Mesendoderm (in vitro differentiated cells): Measurements from ENCODE around the gene TNKS1BP1.

ENCODE experiments used
- DNase-seq: peaks from one replicate; pipeline ENCODE4 v3.0.0; 2013
- H2AK5ac ChIP-seq: 2 replicates; pipeline ENCODE4 v1.6.1; 2013; ENCODE audit warnings: low read length, inconsistent platforms
- H2BK120ac ChIP-seq: 2 replicates; pipeline ENCODE4 v1.6.1; 2013; ENCODE audit warnings: low read depth, mild to moderate bottlenecking, low read length, moderate library complexity, mixed read lengths
- H2BK15ac ChIP-seq: replicated peaks from 2 replicates; pipeline ENCODE4 v1.6.1; 2013; ENCODE audit warnings: low read depth, mild to moderate bottlenecking, moderate library complexity
- H2BK5ac ChIP-seq: 2 replicates; pipeline ENCODE4 v1.6.1; 2013; ENCODE audit warnings: low read length, inconsistent platforms
- H3K18ac ChIP-seq: 2 replicates; pipeline ENCODE4 v1.6.1; 2013; ENCODE audit warnings: mild to moderate bottlenecking, low read length, mixed read lengths
- H3K23ac ChIP-seq: one replicate; pipeline ENCODE4 v1.6.1; 2013; ENCODE audit warnings: low read length
- H3K27ac ChIP-seq: 2 replicates; pipeline ENCODE4 v1.5.1; 2013; ENCODE audit warnings: low read depth, mild to moderate bottlenecking, inconsistent platforms, low read length, moderate library complexity
- H3K27me3 ChIP-seq: 2 replicates; pipeline ENCODE4 v1.6.1; 2013; ENCODE audit warnings: low read length, control low read depth, mild to moderate bottlenecking, inconsistent platforms; ENCODE audit not compliant: insufficient read depth, poor library complexity
- H3K36me3 ChIP-seq: 2 replicates; pipeline ENCODE4 v1.6.1; 2013; ENCODE audit warnings: low read length, inconsistent platforms; ENCODE audit not compliant: control insufficient read depth, insufficient read depth
- H3K4ac ChIP-seq: one replicate; pipeline ENCODE4 v1.6.1; 2013; ENCODE audit warnings: low read depth, mild to moderate bottlenecking, low read length, moderate library complexity
- H3K4me1 ChIP-seq: 2 replicates; pipeline ENCODE4 v1.6.1; 2013; ENCODE audit warnings: low read depth, low read length, inconsistent platforms; ENCODE audit not compliant: control insufficient read depth
- H3K4me2 ChIP-seq: 2 replicates; pipeline ENCODE4 v1.6.1; 2013; ENCODE audit warnings: low read length
- H3K4me3 ChIP-seq: 2 replicates; pipeline ENCODE4 v1.5.1; 2013; ENCODE audit warnings: mild to moderate bottlenecking, low read length
- H3K56ac ChIP-seq: one replicate; pipeline ENCODE4 v1.6.1; 2013; ENCODE audit warnings: low read length
- H3K79me1 ChIP-seq: 2 replicates; pipeline ENCODE4 v1.6.1; 2013; ENCODE audit warnings: low read length, inconsistent platforms
- H3K79me2 ChIP-seq: 2 replicates; pipeline ENCODE4 v1.6.1; 2013; ENCODE audit warnings: mild to moderate bottlenecking, low read length; ENCODE audit not compliant: control insufficient read depth, insufficient read depth
- H3K9ac ChIP-seq: 2 replicates; pipeline ENCODE4 v1.6.1; 2013; ENCODE audit warnings: low read length, inconsistent platforms
- H4K5ac ChIP-seq: one replicate; pipeline ENCODE4 v1.6.1; 2013; ENCODE audit warnings: low read length
- H4K8ac ChIP-seq: one replicate; pipeline ENCODE4 v1.6.1; 2013; ENCODE audit warnings: low read depth, mild to moderate bottlenecking, control low read depth, low read length, moderate library complexity
- WGBS: extraction: QIAGEN DNeasy Blood & Tissue Kit; methylation state at CpG from one replicate; pipeline ENCODE4 v1.1.7; 2013; ENCODE audit warnings: low lambda C conversion rate, missing lambda C conversion rate; ENCODE audit not compliant: insufficient coverage; ENCODE audit errors: extremely low coverage; 5-methylcytosine and 5-hydroxymethylcytosine counted together

Gene TNKS1BP1

DNA sequence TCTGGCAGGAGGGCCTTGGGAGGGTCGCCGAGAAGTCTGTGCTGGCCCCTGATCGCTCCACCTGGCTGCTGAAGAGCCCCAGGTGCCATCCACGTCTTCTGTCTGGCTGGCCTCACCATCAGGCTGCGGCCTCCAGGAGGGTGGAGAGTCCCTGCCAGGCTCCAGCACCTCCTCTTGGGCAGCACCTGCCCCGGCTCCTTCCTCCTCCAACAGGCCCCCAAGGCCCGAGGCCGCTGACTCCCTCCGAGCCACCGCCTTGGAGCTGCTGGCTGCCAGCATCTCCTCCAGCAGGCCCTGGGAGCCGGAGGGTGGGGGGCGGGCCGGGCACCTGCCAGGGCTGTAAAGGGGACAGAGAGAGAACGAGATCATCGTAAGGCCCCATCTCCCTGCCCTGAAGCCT, 22.3 kb downstream of the TNKS1BP1 start:
- Histone ChIP-seq H2BK15ac (no peak overlapping the region), H2BK120ac (no peak overlapping the region), H3K18ac (no peak overlapping the region), H3K27ac (no peak overlapping the region), H3K79me2 (peaks cover 12% of the 10 kb centered on the region), H3K9ac (no peak overlapping the region), H3K36me3 (peaks cover 22% of the 10 kb centered on the region), H3K4me2 (no peak overlapping the region), H3K27me3 (no peaks in the 10 kb centered on the region), H3K23ac (no peak overlapping the region), H4K8ac (no peak overlapping the region), H3K4ac (no peak overlapping the region), H3K4me1 (no peaks in the 10 kb centered on the region), H3K79me1 (peaks cover 19% of the 10 kb centered on the region), H3K56ac (no peak overlapping the region), H2BK5ac (no peak overlapping the region), H4K5ac (no peak overlapping the region), H3K4me3 (no peak overlapping the region), H2AK5ac (no peak overlapping the region)
- no peak for DNase-seq
- no CpG with 5 or more reads among the region's 15 CpGs for WGBS

DNA sequence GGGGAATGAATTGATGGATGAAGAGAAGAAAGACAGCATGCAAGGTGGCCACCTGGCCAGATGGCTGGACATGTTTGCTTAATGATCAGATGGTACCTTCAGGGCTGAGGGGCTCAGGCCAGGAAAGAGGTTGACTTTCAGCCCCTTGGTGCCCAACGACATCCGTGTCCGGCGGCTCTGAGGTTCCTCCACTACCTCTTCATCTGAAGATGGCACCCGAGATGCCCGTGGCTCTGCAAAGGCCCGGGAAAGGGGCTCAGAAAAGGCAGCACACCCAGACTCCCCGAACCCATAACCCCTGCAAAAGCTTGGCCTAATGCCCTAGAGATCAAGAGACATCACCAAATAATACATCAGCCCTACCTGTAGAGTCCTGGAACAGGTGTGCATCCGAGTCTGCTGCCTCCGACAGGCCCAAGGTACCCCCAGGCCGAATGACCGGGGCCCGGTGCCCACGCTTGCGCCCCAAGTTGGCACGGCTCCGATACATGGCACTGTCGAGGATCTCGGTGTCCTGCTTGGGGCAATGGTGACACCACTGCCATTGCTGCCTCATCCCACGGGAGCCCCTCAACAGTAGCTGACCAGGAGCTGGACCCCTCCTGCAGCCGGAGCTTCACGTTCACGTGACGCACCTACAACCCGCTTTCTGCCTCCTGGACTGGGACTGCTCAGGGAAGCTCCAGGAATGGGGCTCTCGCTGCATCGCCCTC, 22.9 kb downstream of the TNKS1BP1 start:
- no peak overlapping the region for H4K8ac ChIP-seq

DNA sequence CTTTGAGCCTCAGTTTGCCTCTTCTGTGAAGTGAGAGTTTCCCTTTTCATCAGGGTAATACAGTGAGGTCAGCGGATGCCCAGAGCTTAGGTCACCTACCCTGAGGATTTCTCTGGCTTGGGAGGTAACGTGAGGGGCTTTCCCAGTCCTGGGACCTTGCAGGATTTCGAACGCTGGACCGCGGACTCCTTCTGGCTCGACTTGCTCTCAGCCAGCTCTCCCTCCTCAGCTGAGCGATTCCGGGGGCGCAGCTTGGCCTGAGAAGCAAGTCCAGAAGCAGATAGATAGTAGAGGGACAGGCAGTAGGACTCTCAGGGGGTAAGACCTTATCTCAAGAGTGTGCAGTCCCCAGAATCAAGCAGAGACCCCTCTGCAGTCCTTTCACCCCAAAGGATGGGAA, 24.0 kb downstream of the TNKS1BP1 start:
- no CpG with 5 or more reads among the region's 10 CpGs for WGBS

More for the DNA sequence above, 22.9 kb downstream of the TNKS1BP1 start:
- no peak overlapping the region for H3K56ac ChIP-seq
- H3K4me1 ChIP-seq, result no peaks in the 10 kb centered on the region
- H3K36me3 ChIP-seq, result peaks cover 22% of the 10 kb centered on the region
- H3K18ac ChIP-seq, result no peak overlapping the region
- no peak for DNase-seq
- peaks cover 7% of the 10 kb centered on the region for H3K79me2 ChIP-seq
- H2AK5ac ChIP-seq, result no peak overlapping the region
- H3K79me1 ChIP-seq, result peaks cover 14% of the 10 kb centered on the region
- no peak overlapping the region for H3K4me3 ChIP-seq
- WGBS, result no CpG with 5 or more reads among the region's 27 CpGs
- H3K27ac ChIP-seq, result no peak overlapping the region
- no peak overlapping the region for H2BK15ac ChIP-seq
- no peak overlapping the region for H3K9ac ChIP-seq
- no peak overlapping the region for H3K4ac ChIP-seq
- H4K5ac ChIP-seq, result no peak overlapping the region
- no peak overlapping the region for H2BK5ac ChIP-seq
- no peak overlapping the region for H2BK120ac ChIP-seq
- H3K27me3 ChIP-seq, result no peaks in the 10 kb centered on the region
- H3K23ac ChIP-seq, result no peak overlapping the region
- H3K4me2 ChIP-seq, result no peak overlapping the region

DNA sequence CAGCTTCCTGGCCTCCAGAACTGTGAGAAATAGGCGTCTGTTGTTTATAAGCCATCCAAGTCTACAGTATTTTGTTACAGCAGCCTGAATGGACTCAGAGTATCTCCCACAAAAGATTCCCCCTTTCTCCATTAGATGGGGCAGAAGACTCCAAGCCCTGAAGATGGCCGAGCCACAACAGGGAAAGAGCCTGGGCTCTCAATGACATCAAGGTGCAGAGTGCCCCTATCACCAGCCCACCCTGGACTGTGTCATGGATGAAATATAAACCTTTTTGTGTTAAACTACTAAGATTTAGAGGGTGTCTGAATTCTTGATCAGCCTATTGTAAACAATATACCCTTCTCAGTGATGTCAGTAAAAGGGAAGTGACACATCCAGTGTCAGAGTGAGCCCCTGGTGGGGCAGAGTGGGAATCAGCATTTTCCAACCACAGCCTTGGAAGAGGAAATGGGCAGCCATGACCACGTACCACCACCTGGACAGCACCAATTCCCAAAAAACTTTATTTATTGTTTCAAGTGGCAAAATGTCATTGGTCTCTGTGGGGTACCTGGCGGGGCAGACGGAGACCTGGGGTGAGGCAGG, 25.5 kb downstream of the TNKS1BP1 start:
- no CpG with 5 or more reads among the region's 5 CpGs for WGBS
- H3K36me3 ChIP-seq, result peaks cover 20% of the 10 kb centered on the region
- no peak overlapping the region for H2BK120ac ChIP-seq
- H3K56ac ChIP-seq, result no peak overlapping the region
- H2BK5ac ChIP-seq, result no peak overlapping the region
- H2AK5ac ChIP-seq, result no peak overlapping the region
- H4K8ac ChIP-seq, result no peak overlapping the region
- no peak overlapping the region for H4K5ac ChIP-seq
- no peak overlapping the region for H2BK15ac ChIP-seq
- H3K4me2 ChIP-seq, result no peak overlapping the region
- no peak for DNase-seq
- H3K4ac ChIP-seq, result no peak overlapping the region
- H3K79me2 ChIP-seq, result no peaks in the 10 kb centered on the region
- H3K18ac ChIP-seq, result no peak overlapping the region
- H3K27ac ChIP-seq, result no peak overlapping the region
- peaks cover 7% of the 10 kb centered on the region for H3K79me1 ChIP-seq
- H3K4me3 ChIP-seq, result no peak overlapping the region
- no peaks in the 10 kb centered on the region for H3K27me3 ChIP-seq
- H3K9ac ChIP-seq, result no peak overlapping the region
- no peak overlapping the region for H3K23ac ChIP-seq
- no peaks in the 10 kb centered on the region for H3K4me1 ChIP-seq

More for the DNA sequence above, 24.0 kb downstream of the TNKS1BP1 start:
- Histone ChIP-seq H4K5ac (no peak overlapping the region), H2AK5ac (no peak overlapping the region), H3K18ac (no peak overlapping the region), H2BK5ac (no peak overlapping the region), H3K9ac (no peak overlapping the region), H3K36me3 (peaks cover 22% of the 10 kb centered on the region), H3K4me2 (no peak overlapping the region), H3K4me1 (no peaks in the 10 kb centered on the region), H3K56ac (no peak overlapping the region), H3K23ac (no peak overlapping the region), H3K4me3 (no peak overlapping the region), H3K4ac (no peak overlapping the region), H2BK120ac (no peak overlapping the region), H4K8ac (no peak overlapping the region), H3K79me2 (peaks cover 7% of the 10 kb centered on the region), H2BK15ac (no peak overlapping the region), H3K79me1 (peaks cover 14% of the 10 kb centered on the region), H3K27me3 (no peaks in the 10 kb centered on the region), H3K27ac (no peak overlapping the region)
- DNase-seq, result no peak

DNA sequence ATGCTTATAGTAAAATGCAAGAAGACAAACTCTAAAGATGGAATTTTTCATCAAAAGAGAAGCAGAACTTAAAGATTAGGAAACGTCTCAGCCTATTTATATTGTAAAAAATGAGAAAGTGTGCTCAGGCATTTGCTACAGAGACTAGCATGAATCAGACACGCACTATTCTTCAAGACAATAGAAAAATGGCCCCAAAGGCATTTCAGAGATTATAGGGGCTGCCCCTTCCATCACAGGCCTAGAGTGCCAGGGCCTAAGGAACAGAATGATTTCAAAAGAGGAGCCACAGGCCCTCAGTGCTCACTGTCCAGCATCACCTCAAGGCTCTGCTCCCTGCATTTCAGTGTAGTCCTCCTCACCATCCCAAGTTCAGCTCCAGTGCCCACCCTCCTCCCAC, 27.5 kb downstream of the TNKS1BP1 start:
- no peak overlapping the region for H4K8ac ChIP-seq
- no peaks in the 10 kb centered on the region for H3K4me1 ChIP-seq
- no peak overlapping the region for H2BK120ac ChIP-seq
- no peak overlapping the region for H3K9ac ChIP-seq
- no peaks in the 10 kb centered on the region for H3K79me1 ChIP-seq
- H2BK5ac ChIP-seq, result no peak overlapping the region
- H3K36me3 ChIP-seq, result peaks cover 20% of the 10 kb centered on the region
- H3K18ac ChIP-seq, result no peak overlapping the region
- no peak overlapping the region for H4K5ac ChIP-seq
- no peaks in the 10 kb centered on the region for H3K27me3 ChIP-seq
- no peak overlapping the region for H2BK15ac ChIP-seq
- H3K56ac ChIP-seq, result no peak overlapping the region
- H3K79me2 ChIP-seq, result no peaks in the 10 kb centered on the region
- WGBS, result no CpG with 5 or more reads among the region's 2 CpGs
- H3K27ac ChIP-seq, result no peak overlapping the region
- no peak overlapping the region for H3K23ac ChIP-seq
- H2AK5ac ChIP-seq, result no peak overlapping the region
- no peak overlapping the region for H3K4me3 ChIP-seq
- no peak overlapping the region for H3K4ac ChIP-seq
- DNase-seq, result no peak
- no peak overlapping the region for H3K4me2 ChIP-seq
